Effector memory CD8-positive, alpha-beta T cell (primary cell): ENCODE measurements around the gene SUMF1.

Source experiments
- ATAC-seq: fragments of 150-1000 bp; cut with Tn5 transposase; replicated peaks from 2 replicates; pipeline ENCODE4 v1.10.0; 2021; ENCODE audit warnings: mild to moderate bottlenecking, moderate library complexity
- DNase-seq, 3 experiments: peaks; one replicate each; pipeline ENCODE4 v3.0.0; 2021
- H3K27ac Mint-ChIP-seq, 2 donors: one replicate each; pipeline ENCODE4 v1.8.0; 2022; ENCODE audit warnings: mild to moderate bottlenecking in 2 of 2, mixed read lengths in 2 of 2, moderate library complexity in 2 of 2
- H3K27me3 Mint-ChIP-seq, 2 donors: one replicate each; pipeline ENCODE4 v1.8.0; 2022; ENCODE audit warnings: mixed read lengths in 2 of 2
- H3K36me3 Mint-ChIP-seq: one replicate; pipeline ENCODE4 v1.8.0; 2022; ENCODE audit warnings: mild to moderate bottlenecking, moderate library complexity, mixed read lengths; ENCODE audit not compliant: insufficient read depth
- H3K4me1 Mint-ChIP-seq, 2 donors: one replicate each; pipeline ENCODE4 v1.8.0; 2022; ENCODE audit warnings: low read depth in 2 of 2, mixed read lengths in 2 of 2
- H3K4me3 Mint-ChIP-seq, 2 donors: one replicate each; pipeline ENCODE4 v1.8.0; 2022; ENCODE audit warnings: mild to moderate bottlenecking in 2 of 2, mixed read lengths in 2 of 2, moderate library complexity in 2 of 2
- H3K9me3 Mint-ChIP-seq, 2 donors: one replicate each; pipeline ENCODE4 v1.8.0; 2022; ENCODE audit warnings: mixed read lengths in 2 of 2

SUMF1 gene

DNA sequence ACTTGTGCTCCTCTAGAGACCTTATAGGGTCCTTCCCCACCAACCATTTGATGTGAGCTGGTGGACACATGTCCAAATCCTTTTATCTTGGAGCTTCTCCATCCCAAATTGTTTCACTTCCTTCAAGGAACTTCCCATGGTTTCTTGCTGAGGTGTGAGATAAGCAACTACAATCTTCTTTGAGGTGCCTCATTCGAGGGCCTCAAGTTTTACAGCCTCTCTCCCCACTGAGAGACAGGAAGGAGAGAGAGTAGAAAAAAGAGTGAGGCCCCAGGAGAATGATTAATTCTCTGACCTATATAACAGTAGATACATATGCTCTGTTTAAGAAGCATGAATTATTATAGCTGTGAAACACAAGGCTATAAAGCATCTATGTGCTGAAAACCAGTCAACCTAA is 70.5 kb downstream of the SUMF1 start:
- peak overlapping the region in 1 of 2 donors; percentile 15 for H3K4me3 Mint-ChIP-seq
- no peaks in the 10 kb centered on the region for H3K27me3 Mint-ChIP-seq
- DNase-seq (no peak), ATAC-seq (peak; percentile 54)
- H3K36me3 Mint-ChIP-seq = no peaks in the 10 kb centered on the region
- peak overlapping the region; percentile 86 to 88 for H3K27ac Mint-ChIP-seq
- no peaks in the 10 kb centered on the region for H3K9me3 Mint-ChIP-seq
- peaks cover 18 to 28% of the 10 kb centered on the region in 2 donors for H3K4me1 Mint-ChIP-seq

- peaks cover 18 to 28% of the 10 kb centered on the region in 2 donors for H3K4me1 Mint-ChIP-seq
- DNase-seq = no peak
- ATAC-seq = no peak
- H3K36me3 Mint-ChIP-seq = peaks cover 1% of the 10 kb centered on the region
- no peaks in the 10 kb centered on the region for H3K27me3 Mint-ChIP-seq
- H3K27ac Mint-ChIP-seq = peak overlapping the region; percentile 86 to 91
- no peaks in the 10 kb centered on the region for H3K9me3 Mint-ChIP-seq
- H3K4me3 Mint-ChIP-seq = peak overlapping the region in 1 of 2 donors; percentile 15
These were observed 71.1 kb downstream of the SUMF1 start for GRCh38 chr3:4396006-4396405.

- peak overlapping the region; percentile 86 to 91 for H3K27ac Mint-ChIP-seq
- no peaks in the 10 kb centered on the region for H3K27me3 Mint-ChIP-seq
- no peaks in the 10 kb centered on the region for H3K9me3 Mint-ChIP-seq
- DNase-seq = no peak
- ATAC-seq = no peak
- H3K4me3 Mint-ChIP-seq = peak overlapping the region in 1 of 2 donors; percentile 56
- H3K36me3 Mint-ChIP-seq = peaks cover 3% of the 10 kb centered on the region
- H3K4me1 Mint-ChIP-seq = peaks cover 18 to 28% of the 10 kb centered on the region in 2 donors
These were observed 71.6 kb downstream of the SUMF1 start for GRCh38 chr3:4395448-4395847.

GRCh38 chr3:4394567-4394966 is 72.5 kb downstream of the SUMF1 start:
- Mint-ChIP-seq H3K36me3 (peaks cover 3% of the 10 kb centered on the region), H3K4me1 (peaks cover 18 to 28% of the 10 kb centered on the region in 2 donors), H3K27me3 (no peaks in the 10 kb centered on the region), H3K9me3 (no peaks in the 10 kb centered on the region), H3K4me3 (peak overlapping the region; percentile 43 to 56), H3K27ac (peak overlapping the region; percentile 75 to 91)
- ATAC-seq = peak; percentile 19
- no peak for DNase-seq

DNA sequence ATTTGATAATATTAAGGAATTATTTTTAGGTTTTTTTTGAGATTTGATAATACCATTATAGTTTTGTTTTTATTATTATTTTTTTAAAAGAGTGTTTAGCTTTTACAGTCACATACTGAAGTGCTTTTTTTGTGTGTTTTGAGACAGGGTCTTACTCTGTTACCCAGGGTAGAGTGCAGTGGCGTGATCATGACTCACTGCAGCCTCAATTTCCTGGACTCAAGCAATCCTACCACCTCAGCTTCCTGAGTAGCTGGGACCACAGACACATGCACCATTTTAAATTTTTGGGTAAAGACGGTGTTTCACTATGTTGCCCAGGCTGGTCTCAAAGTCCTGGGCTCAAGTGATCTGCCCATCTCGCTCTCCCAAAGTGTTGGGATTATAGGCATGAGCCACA is 73.0 kb downstream of the SUMF1 start:
- H3K9me3 Mint-ChIP-seq = no peaks in the 10 kb centered on the region
- H3K27ac Mint-ChIP-seq = peak overlapping the region; percentile 75 to 91
- peaks cover 18 to 28% of the 10 kb centered on the region in 2 donors for H3K4me1 Mint-ChIP-seq
- ATAC-seq = peak; percentile 93
- peak; percentile 3 to 15 (median 6) for DNase-seq
- peaks cover 3% of the 10 kb centered on the region for H3K36me3 Mint-ChIP-seq
- H3K4me3 Mint-ChIP-seq = peak overlapping the region; percentile 43 to 56
- H3K27me3 Mint-ChIP-seq = no peaks in the 10 kb centered on the region

- peaks cover 18 to 28% of the 10 kb centered on the region in 2 donors for H3K4me1 Mint-ChIP-seq
- H3K36me3 Mint-ChIP-seq = peaks cover 3% of the 10 kb centered on the region
- no peaks in the 10 kb centered on the region for H3K9me3 Mint-ChIP-seq
- no peak overlapping the region for H3K27ac Mint-ChIP-seq
- DNase-seq (no peak), ATAC-seq (no peak)
- H3K27me3 Mint-ChIP-seq = no peaks in the 10 kb centered on the region
- H3K4me3 Mint-ChIP-seq = no peak overlapping the region
These were observed 74.1 kb downstream of the SUMF1 start for GRCh38 chr3:4392992-4393391.

DNA sequence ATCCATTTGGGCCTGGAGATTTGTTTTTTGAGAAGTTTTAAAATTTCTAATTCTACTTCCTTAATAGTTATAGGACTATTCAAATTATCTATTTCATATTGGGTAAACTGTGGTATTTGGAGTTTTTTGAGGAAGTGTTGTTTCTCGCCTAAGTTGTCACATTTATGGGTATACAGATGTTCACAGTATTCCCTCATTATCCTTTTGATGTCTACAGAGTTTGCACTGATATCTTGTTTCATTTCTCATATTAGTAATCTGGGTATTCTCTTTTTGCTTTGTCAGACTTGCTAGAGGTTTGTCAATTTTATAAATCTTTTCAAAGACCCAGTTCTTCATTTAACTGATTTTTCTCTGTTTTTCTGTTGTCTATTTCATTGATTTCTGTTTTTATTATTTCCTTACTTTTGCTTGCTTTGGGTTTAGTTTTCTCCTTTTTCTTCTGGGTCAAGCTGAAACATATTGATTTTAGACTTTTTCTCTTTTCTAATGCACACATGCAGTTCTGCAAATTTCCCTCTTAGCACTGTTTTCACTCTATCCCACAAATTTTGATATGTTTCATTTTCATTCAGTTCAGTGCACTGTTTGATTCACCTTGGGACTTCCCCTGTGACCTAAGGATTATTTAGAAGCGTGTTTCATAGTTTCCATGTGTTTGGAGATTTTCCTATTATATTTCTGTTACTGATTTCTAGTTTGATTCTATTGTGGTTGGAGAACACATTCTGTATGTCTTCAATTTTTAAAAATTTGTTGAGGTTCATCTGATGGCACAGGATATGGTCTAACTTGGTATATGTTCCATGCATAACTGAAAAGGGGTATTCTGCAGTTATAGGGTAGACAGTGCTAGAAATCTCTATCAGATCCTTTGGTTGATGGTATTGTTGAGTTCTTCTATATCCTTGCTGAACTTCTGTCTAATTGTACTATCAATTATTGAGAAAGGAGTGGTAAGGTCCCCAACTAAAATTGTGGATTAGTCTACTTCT is 79.6 kb downstream of the SUMF1 start:
- DNase-seq (no peak), ATAC-seq (no peak)
- no peak overlapping the region for H3K4me3 Mint-ChIP-seq
- no peaks in the 10 kb centered on the region for H3K9me3 Mint-ChIP-seq
- H3K4me1 Mint-ChIP-seq = peaks cover 0 to 2% of the 10 kb centered on the region in 2 donors
- H3K27me3 Mint-ChIP-seq = no peaks in the 10 kb centered on the region
- peak overlapping the region in 1 of 2 donors; percentile 16 for H3K27ac Mint-ChIP-seq
- H3K36me3 Mint-ChIP-seq = peaks cover 3% of the 10 kb centered on the region

DNA sequence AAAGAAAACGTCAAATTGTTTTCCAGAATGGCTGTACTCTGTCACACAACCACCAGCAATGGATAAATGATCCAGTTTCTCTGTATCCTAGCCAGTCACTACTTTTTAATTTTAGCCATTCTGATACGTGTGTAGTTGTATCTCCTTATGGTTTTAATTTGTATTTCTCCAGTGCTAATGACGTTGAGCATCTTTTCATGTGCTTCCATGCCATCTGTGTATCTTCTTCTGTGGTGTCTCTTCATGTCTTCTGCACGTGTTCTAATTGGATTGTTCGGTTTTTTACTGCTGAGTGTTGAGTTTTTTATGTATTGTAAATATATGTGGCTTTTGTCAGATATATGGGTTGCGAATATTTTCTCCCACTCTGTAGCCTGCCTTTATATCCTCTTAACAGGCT is 81.9 kb downstream of the SUMF1 start:
- peak overlapping the region in 1 of 2 donors; percentile 42 for H3K27ac Mint-ChIP-seq
- no peaks in the 10 kb centered on the region for H3K9me3 Mint-ChIP-seq
- H3K4me3 Mint-ChIP-seq = no peak overlapping the region

DNA sequence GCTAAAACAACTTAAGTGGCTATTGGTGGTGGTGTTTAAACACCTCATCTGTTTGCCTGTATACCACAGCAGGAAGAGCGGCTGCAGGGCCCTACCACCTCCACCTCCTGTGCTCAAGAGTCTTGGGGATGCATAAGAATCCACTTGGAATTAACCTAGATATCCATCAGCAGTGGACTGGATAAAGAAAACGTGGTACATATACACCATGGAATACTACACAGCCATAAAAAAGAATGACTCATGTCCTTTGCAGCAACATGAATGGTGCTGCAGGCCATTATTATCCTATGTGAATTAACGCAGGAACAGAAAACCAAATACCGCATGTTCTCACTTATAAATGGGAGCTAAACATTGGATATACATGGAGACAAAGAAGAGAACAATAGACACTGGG is 87.1 kb downstream of the SUMF1 start:
- Mint-ChIP-seq H3K4me3 (no peak overlapping the region), H3K27me3 (no peaks in the 10 kb centered on the region), H3K9me3 (no peaks in the 10 kb centered on the region), H3K27ac (no peak overlapping the region), H3K36me3 (peaks cover 8% of the 10 kb centered on the region), H3K4me1 (peaks cover 0 to 3% of the 10 kb centered on the region in 2 donors)
- ATAC-seq = no peak
- no peak for DNase-seq

More for the DNA sequence above, 81.9 kb downstream of the SUMF1 start:
- ATAC-seq (no peak), DNase-seq (no peak)
- Mint-ChIP-seq H3K36me3 (no peaks in the 10 kb centered on the region), H3K4me1 (peaks cover 0 to 3% of the 10 kb centered on the region in 2 donors), H3K27me3 (no peaks in the 10 kb centered on the region)

DNA sequence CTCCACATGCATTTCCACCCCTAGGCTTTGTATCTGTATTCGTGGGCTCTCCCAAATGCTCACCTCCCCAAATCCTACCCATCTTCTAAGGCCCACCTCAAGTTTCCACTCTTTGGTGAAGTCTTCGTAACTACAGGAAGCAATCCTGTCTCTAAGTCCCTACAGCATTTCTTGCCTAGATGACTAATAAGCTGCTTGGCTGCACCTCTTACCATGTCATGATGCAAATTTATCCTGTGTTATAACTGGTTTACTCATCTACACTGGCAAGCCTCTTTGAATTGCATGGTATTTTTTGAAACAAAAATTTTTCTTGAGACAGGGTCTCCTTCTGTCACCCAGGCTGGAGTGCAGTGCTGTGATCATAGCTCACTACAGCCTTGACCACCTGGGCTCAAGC is 90.6 kb downstream of the SUMF1 start:
- Mint-ChIP-seq H3K4me1 (no peaks in the 10 kb centered on the region), H3K4me3 (no peak overlapping the region), H3K27ac (no peak overlapping the region), H3K27me3 (no peaks in the 10 kb centered on the region), H3K9me3 (no peaks in the 10 kb centered on the region), H3K36me3 (peaks cover 9% of the 10 kb centered on the region)
- ATAC-seq (no peak), DNase-seq (no peak)

- no peak overlapping the region for H3K4me3 Mint-ChIP-seq
- H3K27me3 Mint-ChIP-seq = no peaks in the 10 kb centered on the region
- no peak overlapping the region for H3K27ac Mint-ChIP-seq
- no peak for ATAC-seq
- no peak for DNase-seq
- peaks cover 9% of the 10 kb centered on the region for H3K36me3 Mint-ChIP-seq
- H3K4me1 Mint-ChIP-seq = no peaks in the 10 kb centered on the region
- no peaks in the 10 kb centered on the region for H3K9me3 Mint-ChIP-seq
These were observed 91.2 kb downstream of the SUMF1 start for GRCh38 chr3:4375911-4376310.

DNA sequence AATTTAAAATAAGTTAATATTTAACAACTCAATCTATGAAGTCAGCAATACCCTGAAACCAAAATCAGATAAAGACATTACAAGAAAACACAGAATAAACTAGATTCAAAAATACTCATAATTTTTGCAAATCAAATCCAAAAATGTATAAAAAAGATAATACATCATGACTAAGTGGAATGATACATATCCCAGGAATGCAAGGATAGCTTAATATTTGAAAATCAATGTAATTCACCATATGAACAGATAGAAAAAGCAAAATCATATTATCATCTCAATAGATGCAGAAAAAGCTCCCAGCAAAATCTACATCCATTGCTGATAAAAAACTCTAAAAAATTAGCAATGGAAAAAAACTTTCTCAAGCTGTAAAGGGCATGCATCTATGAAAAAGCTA is 93.4 kb downstream of the SUMF1 start:
- Mint-ChIP-seq H3K27me3 (no peaks in the 10 kb centered on the region), H3K36me3 (peaks cover 5% of the 10 kb centered on the region), H3K9me3 (no peaks in the 10 kb centered on the region), H3K27ac (no peak overlapping the region), H3K4me3 (no peak overlapping the region), H3K4me1 (no peaks in the 10 kb centered on the region)
- DNase-seq (no peak), ATAC-seq (no peak)

GRCh38 chr3:4362523-4362922 is 104.5 kb downstream of the SUMF1 start:
- H3K36me3 Mint-ChIP-seq = no peaks in the 10 kb centered on the region
- no peaks in the 10 kb centered on the region for H3K4me1 Mint-ChIP-seq
- H3K27me3 Mint-ChIP-seq = no peaks in the 10 kb centered on the region
- no peak overlapping the region for H3K4me3 Mint-ChIP-seq
- no peaks in the 10 kb centered on the region for H3K9me3 Mint-ChIP-seq
- DNase-seq (no peak), ATAC-seq (no peak)
- H3K27ac Mint-ChIP-seq = peak overlapping the region in 1 of 2 donors; percentile 8

GRCh38 chr3:4360817-4361216 is 106.3 kb downstream of the SUMF1 start:
- Mint-ChIP-seq H3K4me3 (no peak overlapping the region), H3K4me1 (no peaks in the 10 kb centered on the region), H3K9me3 (no peaks in the 10 kb centered on the region), H3K27ac (no peak overlapping the region), H3K27me3 (no peaks in the 10 kb centered on the region), H3K36me3 (no peaks in the 10 kb centered on the region)
- DNase-seq (no peak), ATAC-seq (no peak)
